SK-N-SH treated with all-trans-retinoic acid at 6 μM for 48 hours (cell line): Measurements from ENCODE around the gene DNTT.

Source experiments
- ATAC-seq: fragments of 200-7000 bp; cut with Tn5 transposase; 3 replicates; pipeline ENCODE4 v1.9.1; 2020; ENCODE audit warnings: mild to moderate bottlenecking, moderate library complexity
- ARNTL ChIP-seq: fragments of 450-650 bp; formaldehyde crosslinking; IDR thresholded peaks from 2 replicates; pipeline ENCODE4 v1.5.0; 2020; ENCODE audit warnings: low read depth, mild to moderate bottlenecking, moderate library complexity, borderline replicate concordance
- BACH2 ChIP-seq: fragments of 250-450 bp; sonication (Bioruptor Pico); IDR thresholded peaks from 2 replicates; pipeline ENCODE4 v1.9.0; 2021; ENCODE audit warnings: mild to moderate bottlenecking, borderline replicate concordance
- CREB5 ChIP-seq: fragments of 250-450 bp; sonication (Bioruptor Pico); IDR thresholded peaks from 2 replicates; pipeline ENCODE4 v1.5.1; 2020; ENCODE audit warnings: low read depth, mild to moderate bottlenecking, moderate library complexity
- CSDC2 ChIP-seq: fragments of 250-450 bp; sonication (Bioruptor Pico); IDR thresholded peaks from 2 replicates; pipeline ENCODE4 v1.5.0; 2020; ENCODE audit warnings: mild to moderate bottlenecking, moderate library complexity
- CSRNP3 ChIP-seq: fragments of 250-450 bp; sonication (Bioruptor Pico); IDR thresholded peaks from 2 replicates; pipeline ENCODE4 v1.5.1; 2021; ENCODE audit warnings: mild to moderate bottlenecking, moderate library complexity
- ESRRG ChIP-seq: fragments of 250-450 bp; sonication (Bioruptor Pico); IDR thresholded peaks from 2 replicates; pipeline ENCODE4 v1.6.1; 2021; ENCODE audit warnings: mild to moderate bottlenecking
- GLIS3 ChIP-seq: fragments of 250-450 bp; sonication (Bioruptor Pico); IDR thresholded peaks from 2 replicates; pipeline ENCODE4 v1.5.0; 2020; ENCODE audit warnings: mild to moderate bottlenecking, moderate library complexity
- OSR1 ChIP-seq: fragments of 250-450 bp; sonication (Bioruptor Pico); IDR thresholded peaks from 2 replicates; pipeline ENCODE4 v1.8.0; 2022; ENCODE audit warnings: moderate library complexity, mild to moderate bottlenecking, inconsistent platforms
- PATZ1 ChIP-seq: fragments of 250-450 bp; sonication (Bioruptor Pico); IDR thresholded peaks from 2 replicates; pipeline ENCODE4 v1.8.0; 2020; ENCODE audit warnings: mild to moderate bottlenecking, moderate library complexity, borderline replicate concordance
- POU6F1 ChIP-seq: fragments of 250-450 bp; sonication (Bioruptor Pico); IDR thresholded peaks from 2 replicates; pipeline ENCODE4 v1.8.0; 2021; ENCODE audit warnings: low read depth, mild to moderate bottlenecking, moderate library complexity, borderline replicate concordance
- PPARA ChIP-seq: fragments of 250-450 bp; sonication (Bioruptor Pico); IDR thresholded peaks from 2 replicates; pipeline ENCODE4 v1.5.0; 2020; ENCODE audit warnings: mild to moderate bottlenecking, borderline replicate concordance
- SNAI2 ChIP-seq: fragments of 250-450 bp; sonication (Bioruptor Pico); IDR thresholded peaks from 2 replicates; pipeline ENCODE4 v1.5.0; 2020; ENCODE audit warnings: mild to moderate bottlenecking, moderate library complexity
- TCF4 ChIP-seq: fragments of 250-450 bp; sonication (Bioruptor Pico); IDR thresholded peaks from 2 replicates; pipeline ENCODE4 v1.8.0; 2021; ENCODE audit warnings: mild to moderate bottlenecking, moderate library complexity, borderline replicate concordance
- TOX ChIP-seq: fragments of 250-450 bp; sonication (Bioruptor Pico); IDR thresholded peaks from 2 replicates; pipeline ENCODE4 v1.8.0; 2021; ENCODE audit warnings: mild to moderate bottlenecking, moderate library complexity, borderline replicate concordance
- TSHZ2 ChIP-seq: fragments of 250-450 bp; sonication (Bioruptor Pico); IDR thresholded peaks from 2 replicates; pipeline ENCODE4 v1.5.0; 2020; ENCODE audit warnings: mild to moderate bottlenecking, moderate library complexity
- ZC3H10 ChIP-seq: fragments of 250-450 bp; sonication (Bioruptor Pico); IDR thresholded peaks from 2 replicates; pipeline ENCODE4 v1.5.1; 2021; ENCODE audit warnings: mild to moderate bottlenecking, moderate library complexity
- ZFP3 ChIP-seq: fragments of 250-450 bp; sonication (Bioruptor Pico); IDR thresholded peaks from 2 replicates; pipeline ENCODE4 v1.5.0; 2020; ENCODE audit warnings: mild to moderate bottlenecking, moderate library complexity
- ZFP30 ChIP-seq: fragments of 450-650 bp; formaldehyde crosslinking; IDR thresholded peaks from 2 replicates; pipeline ENCODE4 v1.5.0; 2022; ENCODE audit warnings: mild to moderate bottlenecking, moderate library complexity
- ZNF565 ChIP-seq: fragments of 450-650 bp; formaldehyde crosslinking; conservative IDR thresholded peaks from 2 replicates; pipeline ENCODE4 v1.5.0; 2020; ENCODE audit warnings: low read depth, mild to moderate bottlenecking, moderate library complexity
- ZNF70 ChIP-seq: fragments of 450-650 bp; formaldehyde crosslinking; IDR thresholded peaks from 2 replicates; pipeline ENCODE4 v1.5.0; 2020; ENCODE audit warnings: mild to moderate bottlenecking, moderate library complexity
- ZNF8 ChIP-seq: fragments of 450-650 bp; formaldehyde crosslinking; IDR thresholded peaks from 2 replicates; pipeline ENCODE4 v1.5.0; 2020; ENCODE audit warnings: mild to moderate bottlenecking, moderate library complexity

Gene DNTT

GRCh38 chr10:96261930-96262329, 42.3 kb upstream of the DNTT start:
- ATAC-seq = no peak
- no peak for TF ChIP-seq CSDC2 (CRISPR knock-in tag)
- TF ChIP-seq ZFP30 (CRISPR knock-in tag) = no peak
- TF ChIP-seq OSR1 (CRISPR knock-in tag) = no peak
- no peak for TF ChIP-seq ZFP3 (CRISPR knock-in tag)
- TF ChIP-seq POU6F1 (CRISPR knock-in tag) = no peak
- TF ChIP-seq ESRRG (CRISPR knock-in tag) = no peak
- TF ChIP-seq TSHZ2 (CRISPR knock-in tag) = no peak

- TF ChIP-seq ZC3H10 (CRISPR knock-in tag) (no peak), GLIS3 (no peak), ZNF565 (CRISPR knock-in tag) (no peak), OSR1 (CRISPR knock-in tag) (no peak), CSDC2 (CRISPR knock-in tag) (no peak), BACH2 (CRISPR knock-in tag) (no peak), ZNF8 (CRISPR knock-in tag) (no peak), CREB5 (CRISPR knock-in tag) (no peak), ARNTL (CRISPR knock-in tag) (no peak), PPARA (CRISPR knock-in tag) (no peak), ZNF70 (CRISPR knock-in tag) (no peak), TCF4 (CRISPR knock-in tag) (no peak), ESRRG (CRISPR knock-in tag) (no peak), SNAI2 (CRISPR knock-in tag) (no peak), TOX (CRISPR knock-in tag) (no peak), PATZ1 (CRISPR knock-in tag) (no peak)
- no peak for ATAC-seq
These were observed 41.1 kb upstream of the DNTT start for GRCh38 chr10:96263176-96263575.

GRCh38 chr10:96263669-96264068, 40.6 kb upstream of the DNTT start:
- ATAC-seq = no peak

More at GRCh38 chr10:96263669-96264068, 40.6 kb upstream of the DNTT start:
- no peak for TF ChIP-seq CSDC2 (CRISPR knock-in tag)
- TF ChIP-seq CSRNP3 = no peak
- TF ChIP-seq PPARA (CRISPR knock-in tag) = no peak
- TF ChIP-seq BACH2 (CRISPR knock-in tag) = no peak
- no peak for TF ChIP-seq SNAI2 (CRISPR knock-in tag)
- no peak for TF ChIP-seq ESRRG (CRISPR knock-in tag)
- no peak for TF ChIP-seq ZC3H10 (CRISPR knock-in tag)
- TF ChIP-seq ZFP30 (CRISPR knock-in tag) = no peak
- no peak for TF ChIP-seq CREB5 (CRISPR knock-in tag)
- TF ChIP-seq, all 23 proteins: peak for 0
